ENCODE measurements around the gene ZMIZ1.

The ZMIZ1 gene

DNA sequence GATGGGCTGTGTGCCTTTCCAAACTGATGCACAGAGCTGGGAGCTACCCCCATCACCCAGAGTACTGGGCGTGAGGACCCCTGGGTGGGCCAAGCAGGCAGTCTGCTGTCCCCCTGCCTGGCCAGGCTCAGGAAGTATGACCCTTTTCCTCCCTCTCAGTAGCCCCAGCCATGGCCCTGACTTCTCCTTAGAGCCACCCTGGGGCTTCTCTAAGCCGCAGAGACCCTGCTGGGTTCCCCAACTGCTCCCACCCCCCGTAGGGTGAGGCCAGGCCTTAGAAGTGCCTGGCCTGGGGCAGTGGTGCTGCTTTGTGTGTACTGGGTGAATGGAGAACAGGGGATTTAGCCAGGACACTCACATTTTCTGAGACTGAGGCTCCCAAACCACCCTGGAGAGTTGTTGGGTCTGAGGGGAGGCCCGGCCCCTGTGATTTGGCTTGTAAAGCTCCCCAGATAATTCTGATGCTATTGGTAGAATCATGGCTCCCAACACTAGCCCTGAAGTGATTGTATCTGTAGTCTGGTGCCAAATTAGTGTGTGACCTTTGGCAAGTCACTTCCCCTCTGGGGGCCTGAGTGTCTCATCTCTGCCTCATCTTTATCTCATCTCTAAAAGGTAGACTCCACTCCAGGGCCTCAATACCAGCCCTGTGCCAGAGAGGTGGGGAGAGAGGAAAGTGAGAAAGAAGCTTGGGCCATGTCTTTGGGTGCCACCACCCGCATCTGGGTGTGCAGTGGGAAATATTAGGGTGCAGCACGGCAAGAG, 178.8 kb downstream of the ZMIZ1 start:
- no peak for DNase-seq (ENCODE audit: low read depth)

DNA sequence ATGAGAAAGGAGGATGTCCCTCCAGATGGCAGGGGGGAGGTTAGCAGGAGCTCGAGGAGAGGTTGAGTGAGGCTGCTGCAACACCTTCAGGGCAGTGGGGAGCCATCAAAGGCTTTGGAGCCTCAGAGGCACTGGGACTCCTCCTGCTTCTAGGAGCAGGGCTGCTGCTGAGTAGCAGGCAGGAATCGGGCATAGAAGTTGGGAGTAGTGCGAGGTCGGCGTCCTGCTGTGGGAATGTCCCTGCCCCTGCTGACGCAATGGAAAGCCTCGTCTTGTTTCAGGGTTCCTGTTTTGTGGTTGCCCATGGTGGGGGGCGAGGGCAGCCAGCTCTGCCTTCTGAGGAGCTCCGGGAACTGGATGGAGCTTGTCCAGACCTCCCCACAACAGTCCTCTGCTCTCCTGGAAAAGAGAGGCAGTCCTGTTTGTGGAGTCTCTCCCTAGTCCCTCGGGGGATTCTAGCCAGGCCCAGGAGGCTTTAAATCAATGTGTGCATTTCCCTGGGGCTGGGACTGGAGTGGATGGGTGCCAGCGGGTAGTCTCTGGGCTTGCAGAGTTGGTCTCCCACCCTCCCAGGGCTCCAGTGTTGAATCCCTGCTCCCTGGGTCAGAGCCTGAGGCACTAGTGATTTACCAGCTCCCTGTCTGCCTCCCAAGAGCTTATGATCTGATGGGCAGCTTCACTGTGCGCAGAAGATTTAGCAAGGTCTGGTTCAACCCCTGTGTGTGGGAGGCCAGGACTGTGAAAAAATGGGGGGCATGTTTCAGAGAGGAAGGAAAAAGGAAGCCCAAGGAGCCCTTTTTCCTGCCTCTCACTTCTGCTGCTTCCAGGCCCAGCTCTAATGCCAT, 179.8 kb downstream of the ZMIZ1 start:
- DNase-seq (ENCODE audit: low read depth): no peak

DNA sequence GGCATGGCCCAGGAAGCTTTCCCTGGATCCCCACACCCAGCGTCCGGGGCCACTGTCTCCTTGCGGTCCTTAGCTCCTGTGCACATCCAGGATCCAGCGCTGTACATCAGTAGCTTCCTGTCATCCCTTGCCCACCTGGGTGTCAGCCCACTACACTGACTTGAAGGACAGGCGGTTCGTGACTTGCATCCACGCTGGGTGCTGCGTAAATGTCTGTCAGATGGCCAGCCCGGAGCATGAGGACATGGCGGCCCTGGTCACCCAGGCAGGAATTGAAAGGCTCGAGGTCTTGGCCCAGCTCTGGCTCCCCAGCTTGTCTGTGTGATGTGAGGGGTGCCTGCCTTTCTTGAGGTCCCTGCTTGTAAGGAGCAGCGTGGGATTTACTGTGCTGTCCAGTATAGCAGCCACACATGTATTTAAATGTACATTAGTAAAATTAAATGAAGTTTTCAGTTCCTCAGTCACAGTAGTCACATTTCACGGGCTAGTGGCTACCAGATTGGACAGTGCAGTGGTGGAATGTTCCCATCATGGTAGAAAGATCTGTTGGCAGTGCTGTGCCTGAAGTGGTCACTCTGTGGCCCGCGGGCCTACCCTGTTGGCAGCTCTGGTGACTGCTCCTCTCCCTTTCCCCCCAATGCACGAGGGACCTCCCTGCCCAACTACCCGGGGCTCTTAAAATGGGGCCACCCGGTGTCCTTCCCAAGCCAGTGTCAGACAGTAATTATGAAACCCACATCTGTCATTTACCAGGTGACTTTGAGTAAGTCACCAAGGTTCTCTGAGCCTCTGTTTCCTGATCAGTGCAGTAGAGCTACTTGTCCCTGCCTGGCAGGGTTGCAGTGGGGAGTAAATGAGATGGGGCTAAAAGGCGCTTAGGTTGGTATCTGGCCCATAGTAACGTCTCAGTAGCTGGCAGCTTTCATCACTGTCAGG, 180.7 kb downstream of the ZMIZ1 start:
- DNase-seq (ENCODE audit: low read depth): no peak

GRCh38 chr10:79250259-79250658, 181.5 kb downstream of the ZMIZ1 start:
- DNase-seq (ENCODE audit: low read depth): no peak

- DNase-seq (ENCODE audit: low read depth): no peak
These were observed 183.7 kb downstream of the ZMIZ1 start for GRCh38 chr10:79252450-79252849.

- DNase-seq (ENCODE audit: low read depth): no peak
These were observed 184.2 kb downstream of the ZMIZ1 start for GRCh38 chr10:79252971-79253370.

DNA sequence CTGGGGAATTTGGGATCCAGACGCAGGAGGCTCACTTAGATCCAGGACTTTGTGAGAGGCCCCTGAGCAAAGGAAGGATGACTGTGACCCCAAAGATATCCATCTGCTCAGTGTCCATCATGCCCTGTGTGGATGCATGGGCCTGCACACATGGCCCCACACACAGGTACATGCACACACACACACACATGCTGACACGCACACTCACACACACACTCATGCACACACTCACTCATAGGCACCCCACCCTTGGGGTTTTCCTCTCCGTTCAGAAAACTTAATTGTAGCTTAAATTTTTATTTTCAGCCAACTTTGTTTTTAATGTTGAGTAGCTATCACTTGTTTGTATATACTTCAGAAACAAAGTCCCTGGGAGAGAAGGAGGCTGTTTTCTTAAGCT, 184.9 kb downstream of the ZMIZ1 start:
- no peak for DNase-seq (ENCODE audit: low read depth)

DNA sequence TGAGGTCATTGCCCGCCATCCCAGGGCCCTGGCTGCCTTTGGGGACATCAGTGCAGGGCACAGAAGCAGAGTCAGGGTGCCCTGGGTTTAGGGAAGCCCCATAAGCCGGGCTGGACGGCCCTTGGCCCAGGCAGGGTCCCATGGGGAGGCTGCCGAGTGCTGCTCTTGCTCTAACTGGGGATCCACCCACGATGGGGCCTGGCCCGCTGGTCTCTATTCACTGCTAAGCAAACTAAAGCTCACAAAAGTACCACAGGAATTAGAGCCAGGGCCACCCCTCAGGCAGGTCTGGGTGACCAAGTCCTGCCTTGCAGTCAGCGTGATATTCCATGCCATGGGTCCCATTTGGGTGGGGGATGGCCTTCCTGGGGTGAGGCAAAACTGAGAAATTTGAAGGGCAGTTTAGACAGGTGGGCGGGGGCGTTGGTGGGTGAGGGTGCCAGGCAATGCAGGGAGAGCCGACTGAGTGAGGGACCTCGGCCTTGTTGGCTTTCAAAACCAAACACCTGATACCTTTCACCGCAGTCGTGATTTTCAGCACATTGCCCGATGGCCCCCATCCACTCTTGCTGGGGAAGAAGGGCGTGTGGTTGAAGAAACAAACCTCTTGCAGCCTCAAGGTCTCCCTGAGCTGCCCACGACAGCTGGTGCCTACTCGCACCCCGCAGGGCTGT, 185.7 kb downstream of the ZMIZ1 start:
- no peak for DNase-seq (ENCODE audit: low read depth)

DNA sequence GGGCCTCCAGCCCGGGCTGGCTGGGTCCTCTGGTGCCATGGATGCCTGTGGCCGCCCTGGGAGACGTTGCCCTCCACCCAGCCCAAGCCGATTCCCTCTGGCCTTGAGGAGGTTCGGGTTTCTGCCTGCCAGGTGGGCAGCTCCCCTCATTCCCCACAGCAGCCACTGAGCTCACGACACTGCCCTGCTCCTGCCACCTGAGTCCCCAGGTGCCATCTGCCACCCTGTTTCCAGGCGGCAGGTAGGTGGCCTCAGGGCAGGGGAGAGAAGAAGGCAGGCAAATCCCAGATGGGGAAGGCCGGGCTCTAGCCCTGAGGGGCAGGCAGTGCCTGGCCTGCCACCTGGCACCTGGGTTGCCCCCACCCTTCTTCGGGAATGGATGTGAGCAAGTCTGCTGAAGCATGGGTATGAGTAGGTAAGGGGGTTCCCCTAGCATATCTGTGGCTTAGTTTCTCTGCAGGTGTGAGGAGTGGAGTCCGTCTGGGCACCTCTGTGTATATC, 186.3 kb downstream of the ZMIZ1 start:
- DNase-seq (ENCODE audit: low read depth): no peak

DNA sequence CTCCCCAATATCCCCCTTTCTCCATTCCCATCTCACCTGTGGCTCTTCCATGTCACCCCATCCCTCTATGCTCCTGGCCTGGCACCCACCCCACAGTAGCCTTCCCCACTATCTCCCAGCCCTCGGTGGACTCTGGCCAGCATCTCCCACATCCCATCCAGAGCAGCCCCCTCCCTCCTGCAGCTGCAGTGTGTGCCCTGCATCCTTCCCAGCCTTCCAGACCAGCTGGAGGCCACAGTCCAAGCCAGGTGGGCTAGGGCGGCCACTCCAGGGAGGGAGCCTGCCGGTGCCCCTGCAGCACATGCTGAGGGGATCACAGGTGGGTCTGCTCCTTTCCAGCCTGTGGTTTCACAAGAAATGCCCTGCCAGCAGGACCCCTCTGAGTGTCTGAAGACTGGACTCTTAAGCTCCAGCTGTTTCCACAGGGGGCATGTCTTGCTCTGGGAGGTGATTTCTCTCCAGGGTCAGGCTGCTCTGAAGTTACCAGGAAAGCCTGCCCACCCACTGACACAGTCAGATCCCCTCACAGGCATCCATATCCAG, 187.6 kb downstream of the ZMIZ1 start:
- no peak for DNase-seq (ENCODE audit: low read depth)

- DNase-seq (ENCODE audit: low read depth): no peak
These were observed 190.1 kb downstream of the ZMIZ1 start for GRCh38 chr10:79258894-79259293.

GRCh38 chr10:79259834-79260233, 191.1 kb downstream of the ZMIZ1 start:
- DNase-seq (ENCODE audit: low read depth): no peak

DNA sequence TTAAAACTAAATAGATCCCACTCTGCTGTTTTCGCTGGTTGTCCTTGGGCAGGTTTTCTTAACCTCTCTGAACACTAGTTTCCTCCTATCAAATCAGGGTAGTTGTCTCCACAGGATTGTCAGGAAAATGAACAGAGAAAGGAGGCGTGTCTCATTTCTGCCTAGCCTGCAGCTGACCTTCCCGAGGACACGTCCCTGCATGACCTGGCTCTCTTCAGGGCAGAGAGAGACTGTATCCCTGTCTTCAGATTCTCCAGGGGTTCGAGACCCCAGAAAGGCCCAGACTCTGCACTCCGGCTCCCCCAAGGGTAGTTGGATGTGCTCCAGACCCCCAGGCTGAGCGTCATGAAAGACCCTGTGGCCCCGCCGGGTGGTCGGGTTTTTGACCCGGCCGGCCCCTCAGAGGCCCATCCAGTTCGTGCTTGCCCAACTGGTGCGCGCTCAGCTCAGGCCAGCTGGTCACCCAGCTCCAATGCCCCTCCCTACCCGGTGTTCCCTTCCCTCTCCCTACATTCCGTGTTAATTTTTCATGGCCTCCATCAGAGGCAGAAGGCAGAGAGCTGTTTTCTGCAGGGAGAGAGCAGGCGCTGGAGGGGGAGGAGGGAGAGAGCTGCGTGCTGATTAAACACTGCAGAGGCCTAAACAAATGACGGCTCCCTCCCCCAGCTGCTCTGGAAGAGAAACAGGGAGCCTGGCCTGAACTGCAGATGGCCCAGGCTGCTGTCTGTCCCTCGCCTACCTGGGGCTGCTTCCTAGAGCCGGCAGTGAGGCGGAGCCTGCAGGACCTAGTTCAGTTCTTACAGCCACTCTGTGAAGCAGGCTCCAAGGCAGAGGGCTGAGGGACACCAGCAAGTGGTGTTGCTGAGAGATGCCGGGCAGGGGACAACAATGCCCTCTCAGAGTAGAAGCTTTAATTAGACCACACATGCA, 192.3 kb downstream of the ZMIZ1 start:
- no peak for DNase-seq (ENCODE audit: low read depth)

GRCh38 chr10:79262131-79262530, 193.4 kb downstream of the ZMIZ1 start:
- DNase-seq (ENCODE audit: low read depth): no peak

DNA sequence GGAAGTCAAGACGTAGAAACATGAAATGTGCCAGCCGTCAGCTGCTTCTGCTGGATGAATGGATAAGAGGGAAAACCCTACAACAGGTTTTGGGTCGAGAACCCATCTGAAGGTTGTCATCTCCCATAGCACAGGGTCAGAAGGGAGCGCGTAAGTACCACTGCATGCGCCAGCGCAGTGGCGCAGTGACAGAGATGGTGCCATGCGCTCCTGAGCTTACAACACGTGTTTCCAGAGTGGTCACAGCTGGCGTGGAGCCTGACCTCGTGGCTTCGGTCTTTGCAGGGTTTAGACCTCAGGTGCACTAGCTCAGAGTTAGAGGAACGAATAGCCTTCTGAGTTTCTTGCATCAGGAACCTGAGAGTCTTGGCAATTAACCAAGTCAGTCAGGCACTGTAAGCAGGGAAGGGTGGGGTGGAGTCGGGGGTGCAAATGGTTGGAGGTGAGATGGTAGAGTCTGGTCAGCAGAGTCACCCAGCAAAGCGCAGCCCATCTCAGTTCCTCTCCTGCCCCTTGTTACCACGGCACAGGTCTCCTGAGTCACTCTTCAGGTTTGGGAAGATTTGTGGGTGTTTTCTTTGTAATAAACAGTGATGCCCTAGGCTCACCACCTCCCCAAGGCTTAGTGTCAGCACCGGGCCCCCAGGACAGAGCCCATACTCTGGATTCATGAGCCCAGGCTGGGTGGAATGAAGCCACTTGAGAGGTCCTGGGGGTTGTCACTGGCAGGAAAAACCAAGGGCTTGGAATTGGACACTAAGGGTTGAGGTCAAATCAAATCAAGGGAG, 194.4 kb downstream of the ZMIZ1 start:
- no peak for DNase-seq (ENCODE audit: low read depth)

- DNase-seq (ENCODE audit: low read depth): no peak
These were observed 195.2 kb downstream of the ZMIZ1 start for GRCh38 chr10:79263939-79264338.

DNA sequence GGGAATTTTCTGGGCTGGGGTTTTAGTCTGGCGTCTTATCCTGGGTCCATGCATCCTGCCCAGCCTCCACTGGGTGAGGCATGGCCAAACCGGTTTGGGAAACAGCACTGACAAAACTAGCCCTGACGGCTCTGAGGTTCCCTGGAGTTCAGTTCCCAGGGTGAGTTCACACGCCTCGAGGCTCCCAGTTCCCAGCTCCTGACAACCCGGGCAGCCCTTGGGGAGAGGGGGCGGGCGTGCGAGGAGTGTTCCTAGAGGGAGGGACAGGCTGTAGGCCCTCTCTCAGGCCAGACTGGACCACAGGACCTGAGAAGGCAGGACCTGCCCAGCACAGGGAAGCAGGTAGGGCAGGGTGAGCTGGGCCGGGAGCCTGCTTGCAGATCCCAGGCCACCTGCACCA, 196.2 kb downstream of the ZMIZ1 start:
- DNase-seq (ENCODE audit: low read depth): no peak

GRCh38 chr10:79266084-79266483, 197.3 kb downstream of the ZMIZ1 start:
- no peak for DNase-seq (ENCODE audit: low read depth)

All from non-pigmented ciliary epithelial cell (primary cell).